Neural progenitor cell (in vitro differentiated cells): ENCODE measurements around the gene INPP5F. TPM values are rescaled to one million over a fixed set of nuclear protein-coding genes. Genes with fewer than 3 reads are reported as not detected.

ENCODE experiments used
- DNase-seq: peaks from one replicate; pipeline ENCODE4 v3.0.0-alpha.2; 2016; ENCODE audit warnings: low spot score
- H2AFZ ChIP-seq: fragments of 200-600 bp; sonication (generic); replicated peaks from 2 replicates; pipeline ENCODE4 v1.6.1; 2016; ENCODE audit warnings: antibody characterized with exemption
- H3F3A ChIP-seq: fragments of 200-600 bp; sonication (generic); 2 replicates; pipeline ENCODE4 v1.6.1; 2016; ENCODE audit warnings: antibody characterized with exemption, low read depth
- H3K27ac ChIP-seq: fragments of 200-600 bp; sonication (generic); 2 replicates; pipeline ENCODE4 v1.5.1; 2016; ENCODE audit warnings: mild to moderate bottlenecking
- H3K27me3 ChIP-seq: fragments of 200-600 bp; sonication (generic); 2 replicates; pipeline ENCODE4 v1.6.1; 2016; ENCODE audit warnings: mild to moderate bottlenecking, moderate library complexity
- H3K36me3 ChIP-seq: fragments of 200-600 bp; sonication (generic); 2 replicates; pipeline ENCODE4 v1.5.1; 2016
- H3K4me1 ChIP-seq: fragments of 200-600 bp; sonication (generic); 2 replicates; pipeline ENCODE4 v1.6.1; 2016; ENCODE audit warnings: mixed run types
- H3K4me2 ChIP-seq: fragments of 200-600 bp; sonication (generic); 2 replicates; pipeline ENCODE4 v1.6.1; 2016
- H3K4me3 ChIP-seq: fragments of 200-600 bp; sonication (generic); 2 replicates; pipeline ENCODE4 v1.5.1; 2016
- H3K79me2 ChIP-seq: fragments of 200-600 bp; sonication (generic); 2 replicates; pipeline ENCODE4 v1.6.1; 2016; ENCODE audit warnings: low read depth
- H3K9ac ChIP-seq: fragments of 200-600 bp; sonication (generic); 2 replicates; pipeline ENCODE4 v1.6.1; 2016
- H3K9me3 ChIP-seq: fragments of 200-600 bp; sonication (generic); 2 replicates; pipeline ENCODE4 v1.5.1; 2016; ENCODE audit warnings: low read depth
- H4K20me1 ChIP-seq: fragments of 200-600 bp; sonication (generic); 2 replicates; pipeline ENCODE4 v1.6.1; 2016; ENCODE audit warnings: low read depth
- H3K27ac Mint-ChIP-seq: 3 replicates; pipeline ENCODE4 v1.8.0; 2021; ENCODE audit warnings: mixed read lengths
- H3K27me3 Mint-ChIP-seq: 2 replicates; pipeline ENCODE4 v1.8.0; 2022; ENCODE audit warnings: low read depth, mild to moderate bottlenecking, inconsistent platforms, moderate library complexity, mixed read lengths; ENCODE audit not compliant: insufficient read depth
- H3K36me3 Mint-ChIP-seq: 3 replicates; pipeline ENCODE4 v1.8.0; 2021; ENCODE audit warnings: mixed read lengths
- H3K4me1 Mint-ChIP-seq: 3 replicates; pipeline ENCODE4 v1.8.0; 2021; ENCODE audit warnings: mixed read lengths
- H3K4me3 Mint-ChIP-seq: 3 replicates; pipeline ENCODE4 v1.8.0; 2021; ENCODE audit warnings: mild to moderate bottlenecking, moderate library complexity, mixed read lengths
- H3K9me3 Mint-ChIP-seq: 3 replicates; pipeline ENCODE4 v1.8.0; 2020; ENCODE audit warnings: mixed read lengths
- EZH2 ChIP-seq: fragments of 200-600 bp; sonication (generic); IDR thresholded peaks from 2 replicates; pipeline ENCODE4 v1.6.1; 2017; ENCODE audit warnings: antibody characterized with exemption, mild to moderate bottlenecking, moderate library complexity
- EZH2phosphoT487 ChIP-seq: fragments of 200-600 bp; sonication (generic); IDR thresholded peaks from 2 replicates; pipeline ENCODE4 v1.6.1; 2017; ENCODE audit warnings: antibody characterized with exemption
- total RNA-seq: library from RNA; depleted of rRNA; stranded (reverse); fragments of >200 nt; gene quantifications from 2 replicates; pipeline ENCODE4 v1.2.3, GENCODE V29; 2015; ENCODE audit warnings: low replicate concordance
- TF ChIP-seq, protein P1 (sequence below): fragments of 200-600 bp; sonication (generic); IDR thresholded peaks from 2 replicates; pipeline ENCODE4 v1.5.1; 2017; ENCODE audit warnings: antibody characterized with exemption, mild to moderate bottlenecking

Gene INPP5F
- total RNA-seq, 1 donor from 2014 or later: 167 TPM

DNA sequence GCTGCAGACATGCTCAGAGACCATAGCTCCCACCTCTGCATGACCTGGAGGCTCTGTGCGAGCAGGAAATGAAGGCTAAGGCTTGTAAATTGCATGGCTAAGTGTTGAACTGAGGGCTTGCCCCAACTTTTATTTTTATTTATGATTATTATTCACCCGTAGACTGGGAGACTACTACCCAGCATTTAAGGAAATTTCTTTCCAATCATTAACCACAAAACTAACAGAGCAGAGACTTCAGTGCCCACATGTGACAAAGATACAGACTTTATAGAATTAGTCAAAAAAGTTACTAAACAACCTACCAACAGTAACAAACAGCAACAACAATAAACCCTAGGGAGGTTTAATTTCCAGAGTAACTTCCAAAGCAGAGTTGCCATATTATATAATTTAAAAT, 107.1 kb downstream of the INPP5F start:
- H3K27ac Mint-ChIP-seq: no peak overlapping the region
- peaks cover 2% of the 10 kb centered on the region for H3K27me3 Mint-ChIP-seq

DNA sequence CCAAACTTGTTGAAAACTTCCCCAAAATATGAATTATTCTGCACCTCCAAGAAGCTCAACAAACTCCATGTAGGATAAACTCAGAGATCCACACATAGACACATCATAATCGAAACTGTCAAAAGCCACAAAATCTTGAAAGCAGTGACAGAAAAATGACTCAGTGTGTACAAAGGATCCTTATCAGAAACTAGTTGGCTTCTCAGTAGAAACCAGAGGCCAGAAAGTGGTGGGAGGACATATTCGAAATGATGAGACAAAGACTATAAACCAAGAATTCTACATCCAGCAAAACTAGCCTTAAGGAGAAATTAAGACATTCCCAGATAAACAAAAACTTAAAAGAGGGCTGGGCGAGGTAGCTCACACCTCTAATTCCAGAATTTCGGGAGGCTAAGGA, 108.3 kb downstream of the INPP5F start:
- H3K4me3 ChIP-seq: no peak overlapping the region
- no peak overlapping the region for H3K9ac ChIP-seq
- peaks cover 29% of the 10 kb centered on the region for H3K36me3 ChIP-seq
- Mint-ChIP-seq H3K4me1 (peaks cover 3% of the 10 kb centered on the region), H3K9me3 (no peaks in the 10 kb centered on the region), H3K36me3 (peaks cover 58% of the 10 kb centered on the region), H3K4me3 (no peak overlapping the region), H3K27ac (no peak overlapping the region), H3K27me3 (peaks cover 2% of the 10 kb centered on the region)
- no peaks in the 10 kb centered on the region for H3K9me3 ChIP-seq
- H2AFZ ChIP-seq: no peak overlapping the region
- H3F3A ChIP-seq: peaks cover 24% of the 10 kb centered on the region
- H3K4me1 ChIP-seq: no peaks in the 10 kb centered on the region
- TF ChIP-seq, protein P1, sequence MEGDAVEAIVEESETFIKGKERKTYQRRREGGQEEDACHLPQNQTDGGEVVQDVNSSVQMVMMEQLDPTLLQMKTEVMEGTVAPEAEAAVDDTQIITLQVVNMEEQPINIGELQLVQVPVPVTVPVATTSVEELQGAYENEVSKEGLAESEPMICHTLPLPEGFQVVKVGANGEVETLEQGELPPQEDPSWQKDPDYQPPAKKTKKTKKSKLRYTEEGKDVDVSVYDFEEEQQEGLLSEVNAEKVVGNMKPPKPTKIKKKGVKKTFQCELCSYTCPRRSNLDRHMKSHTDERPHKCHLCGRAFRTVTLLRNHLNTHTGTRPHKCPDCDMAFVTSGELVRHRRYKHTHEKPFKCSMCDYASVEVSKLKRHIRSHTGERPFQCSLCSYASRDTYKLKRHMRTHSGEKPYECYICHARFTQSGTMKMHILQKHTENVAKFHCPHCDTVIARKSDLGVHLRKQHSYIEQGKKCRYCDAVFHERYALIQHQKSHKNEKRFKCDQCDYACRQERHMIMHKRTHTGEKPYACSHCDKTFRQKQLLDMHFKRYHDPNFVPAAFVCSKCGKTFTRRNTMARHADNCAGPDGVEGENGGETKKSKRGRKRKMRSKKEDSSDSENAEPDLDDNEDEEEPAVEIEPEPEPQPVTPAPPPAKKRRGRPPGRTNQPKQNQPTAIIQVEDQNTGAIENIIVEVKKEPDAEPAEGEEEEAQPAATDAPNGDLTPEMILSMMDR: no peak
- TF ChIP-seq EZH2: no peak
- no peak overlapping the region for H3K4me2 ChIP-seq
- H4K20me1 ChIP-seq: no peaks in the 10 kb centered on the region
- no peak for DNase-seq
- no peak overlapping the region for H3K27ac ChIP-seq
- H3K27me3 ChIP-seq: no peaks in the 10 kb centered on the region
- H3K79me2 ChIP-seq: no peaks in the 10 kb centered on the region

More for the DNA sequence above, 107.1 kb downstream of the INPP5F start:
- Mint-ChIP-seq H3K36me3 (peaks cover 51% of the 10 kb centered on the region), H3K4me1 (no peaks in the 10 kb centered on the region), H3K4me3 (no peak overlapping the region), H3K9me3 (no peaks in the 10 kb centered on the region)
- no peak overlapping the region for H2AFZ ChIP-seq
- H3K27ac ChIP-seq: no peak overlapping the region
- H3K9ac ChIP-seq: no peak overlapping the region
- peaks cover 4% of the 10 kb centered on the region for H4K20me1 ChIP-seq
- H3K4me2 ChIP-seq: no peak overlapping the region
- peaks cover 20% of the 10 kb centered on the region for H3K36me3 ChIP-seq
- H3K4me1 ChIP-seq: no peaks in the 10 kb centered on the region
- H3K79me2 ChIP-seq: no peaks in the 10 kb centered on the region
- TF ChIP-seq EZH2: no peak
- TF ChIP-seq EZH2phosphoT487: no peak
- TF ChIP-seq, protein P1: no peak
- DNase-seq: no peak
- H3K4me3 ChIP-seq: no peak overlapping the region
- no peaks in the 10 kb centered on the region for H3K27me3 ChIP-seq
- H3F3A ChIP-seq: peaks cover 36% of the 10 kb centered on the region
- no peaks in the 10 kb centered on the region for H3K9me3 ChIP-seq

DNA sequence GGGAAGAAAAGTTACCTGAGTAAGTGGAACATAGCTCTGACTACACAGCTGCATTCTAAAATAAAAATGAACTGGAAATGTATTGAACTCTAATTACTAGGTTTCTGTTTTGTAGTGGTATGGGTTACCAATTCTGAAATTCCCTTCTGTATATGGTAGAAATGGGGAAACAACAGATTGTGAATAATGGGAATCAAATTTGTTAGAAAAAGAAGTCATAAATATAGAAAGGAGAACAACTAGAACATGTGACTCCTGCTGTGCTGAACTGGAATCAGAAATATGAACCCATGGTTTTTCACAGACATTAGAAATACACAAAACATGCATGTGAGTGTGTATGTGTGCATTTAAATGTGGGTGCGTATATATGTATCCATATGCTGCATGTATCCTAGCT, 119.8 kb downstream of the INPP5F start:
- no peaks in the 10 kb centered on the region for H3K4me1 ChIP-seq
- no peak overlapping the region for H3K27ac ChIP-seq
- no peaks in the 10 kb centered on the region for H3K4me1 Mint-ChIP-seq
- no peak overlapping the region for H3K4me3 ChIP-seq
- H3K27me3 ChIP-seq: no peaks in the 10 kb centered on the region
- DNase-seq: no peak
- peaks cover 5% of the 10 kb centered on the region for H3F3A ChIP-seq
- H2AFZ ChIP-seq: no peak overlapping the region
- no peaks in the 10 kb centered on the region for H3K9me3 ChIP-seq
- no peak overlapping the region for H3K27ac Mint-ChIP-seq
- H3K9ac ChIP-seq: no peak overlapping the region
- H3K79me2 ChIP-seq: no peaks in the 10 kb centered on the region
- H3K36me3 Mint-ChIP-seq: peaks cover 56% of the 10 kb centered on the region
- H3K36me3 ChIP-seq: peaks cover 44% of the 10 kb centered on the region
- no peak overlapping the region for H3K4me2 ChIP-seq
- H3K9me3 Mint-ChIP-seq: no peaks in the 10 kb centered on the region
- TF ChIP-seq EZH2: no peak
- TF ChIP-seq, protein P1: no peak
- peaks cover 4% of the 10 kb centered on the region for H4K20me1 ChIP-seq
- no peak overlapping the region for H3K4me3 Mint-ChIP-seq
- H3K27me3 Mint-ChIP-seq: no peaks in the 10 kb centered on the region
